ENCODE data around the gene SUGCT.

SUGCT gene

DNA sequence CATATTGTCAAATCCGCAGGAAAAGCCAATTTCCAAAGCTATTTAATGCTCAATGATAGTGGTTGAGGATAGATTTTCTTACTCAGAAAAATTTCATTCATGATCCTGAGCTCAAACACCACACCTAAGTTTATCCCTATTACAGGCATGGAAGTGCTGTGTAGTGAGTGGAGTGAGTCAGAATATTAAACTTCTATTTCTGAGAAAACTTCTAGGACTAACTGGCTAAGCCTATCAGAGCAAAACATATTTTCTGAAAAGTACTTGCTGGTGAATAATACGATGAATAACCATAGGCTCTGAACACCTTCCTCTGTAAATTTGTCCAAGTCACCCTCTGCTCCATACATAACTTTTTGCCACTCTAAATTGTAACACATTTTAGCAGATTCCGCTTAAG, 221.5 kb downstream of the SUGCT start:
- TF ChIP-seq FOXP2 (optimal IDR thresholded peaks at IDR 0.05; ENCODE audit: borderline replicate concordance, extremely low read depth, extremely low read length, insufficient read depth) (no peak), TAF1 (IDR thresholded peaks at IDR 0.05; ENCODE audit: borderline replicate concordance, insufficient read depth, low read length) (no peak), REST (IDR thresholded peaks at IDR 0.05; ENCODE audit: insufficient read depth in 1 of 2, low read depth in 2 of 2, low read length in 2 of 2) (no peak)

GRCh38 chr7:40356871-40357709, 222.3 kb downstream of the SUGCT start:
- TF ChIP-seq TAF1 (IDR thresholded peaks at IDR 0.05; ENCODE audit: borderline replicate concordance, insufficient read depth, low read length): no peak
- no peak for TF ChIP-seq FOXP2 (optimal IDR thresholded peaks at IDR 0.05; ENCODE audit: borderline replicate concordance, extremely low read depth, extremely low read length, insufficient read depth)
- no peak for TF ChIP-seq SIN3A (IDR thresholded peaks at IDR 0.05; ENCODE audit: borderline replicate concordance, insufficient read depth, low read length)
- TF ChIP-seq REST (IDR thresholded peaks at IDR 0.05; ENCODE audit: insufficient read depth in 1 of 2, low read depth in 2 of 2, low read length in 2 of 2): no peak
- no peak for TF ChIP-seq POLR2AphosphoS5 (IDR thresholded peaks at IDR 0.05; ENCODE audit: low read depth, low read length)

DNA sequence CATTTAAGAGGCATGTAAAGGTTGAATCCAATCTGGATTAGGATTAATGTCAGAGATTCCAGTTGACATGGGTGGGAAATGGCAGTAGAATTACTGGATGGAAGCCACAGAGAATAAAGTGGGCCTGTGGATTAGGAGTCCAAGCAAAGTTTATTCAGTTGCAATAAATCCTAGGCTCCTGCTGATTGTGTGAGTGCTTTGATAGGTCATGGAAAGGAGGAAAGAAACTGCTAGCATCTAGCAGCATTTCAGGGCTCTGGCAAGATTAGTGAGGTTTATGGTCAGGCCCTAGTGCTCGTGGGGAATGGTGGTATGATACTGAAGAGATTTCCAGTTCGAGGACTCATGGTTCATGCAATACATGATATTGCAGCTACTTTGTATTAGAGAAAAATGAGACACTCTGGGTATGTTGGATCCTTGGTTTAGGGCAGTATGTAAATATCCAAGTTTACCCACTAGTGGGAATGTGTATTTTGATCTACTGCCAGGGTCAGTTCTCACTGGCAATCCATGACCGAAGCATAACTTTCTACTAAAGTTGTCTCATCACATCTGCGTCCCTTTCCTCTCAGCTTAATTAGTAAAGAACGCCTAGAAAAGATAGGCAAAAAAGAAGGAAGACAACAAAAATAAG, 235.0 kb downstream of the SUGCT start:
- no peak for TF ChIP-seq FOXP2 (optimal IDR thresholded peaks at IDR 0.05; ENCODE audit: borderline replicate concordance, extremely low read depth, extremely low read length, insufficient read depth)
- no peak for TF ChIP-seq REST (IDR thresholded peaks at IDR 0.05; ENCODE audit: insufficient read depth in 1 of 2, low read depth in 2 of 2, low read length in 2 of 2)
- no peak for TF ChIP-seq POLR2AphosphoS5 (IDR thresholded peaks at IDR 0.05; ENCODE audit: low read depth, low read length)
- no peak for TF ChIP-seq TAF1 (IDR thresholded peaks at IDR 0.05; ENCODE audit: borderline replicate concordance, insufficient read depth, low read length)
- no peak for TF ChIP-seq SIN3A (IDR thresholded peaks at IDR 0.05; ENCODE audit: borderline replicate concordance, insufficient read depth, low read length)

- TF ChIP-seq SIN3A (IDR thresholded peaks at IDR 0.05; ENCODE audit: borderline replicate concordance, insufficient read depth, low read length) (no peak), REST (IDR thresholded peaks at IDR 0.05; ENCODE audit: insufficient read depth in 1 of 2, low read depth in 2 of 2, low read length in 2 of 2) (no peak)
These were observed 237.1 kb downstream of the SUGCT start for GRCh38 chr7:40371806-40372440.
